ENCODE results near the gene IL16.

Gene IL16

GRCh38 chr15:81361891-81362290 lies 165.2 kb downstream of the IL16 start:
- no peak for DNase-seq (ENCODE audit: low read depth in 4 of 4, low spot score in 1 of 4)

GRCh38 chr15:81362790-81363189 lies 166.1 kb downstream of the IL16 start:
- DNase-seq (ENCODE audit: low read depth in 4 of 4, low spot score in 1 of 4): no peak

GRCh38 chr15:81363276-81363675 lies 166.6 kb downstream of the IL16 start:
- DNase-seq (ENCODE audit: low read depth in 4 of 4, low spot score in 1 of 4): no peak
